B cell (primary cell): ENCODE results near the gene FBXO42. TPM values are rescaled to one million over a fixed set of nuclear protein-coding genes. Genes with fewer than 3 reads are reported as not detected.
"Not testable (repeated sequence)": the region's sequence is repeated elsewhere in the genome, so short reads cannot be mapped to it uniquely, and the experiment has no call there.

Experiments
- ATAC-seq: fragments of 200-7000 bp; cut with Tn5 transposase; one replicate; pipeline ENCODE4 v1.10.0; 2021; ENCODE audit warnings: low read depth, mild to moderate bottlenecking, moderate number of reproducible peaks, moderate library complexity
- CTCF ChIA-PET: fragments of 350-600 bp; sonication (Branson Sonifier 250); formaldehyde crosslinking; loops from one replicate; lab custom pipeline; 2021; ENCODE audit warnings: antibody characterized with exemption, inconsistent platforms; lab: Charles Lee
- POLR2A ChIA-PET: fragments of 350-600 bp; sonication (Branson Sonifier 250); formaldehyde crosslinking; loops from one replicate; lab custom pipeline; 2021; ENCODE audit warnings: antibody characterized with exemption; lab: Charles Lee
- DNase-seq: peaks from one replicate; pipeline ENCODE4 v3.0.0; 2013
- H2AFZ ChIP-seq: 2 replicates; pipeline ENCODE4 v1.6.1; 2012; ENCODE audit warnings: mild to moderate bottlenecking, low read depth, low read length; ENCODE audit not compliant: insufficient read depth, poor library complexity, severe bottlenecking
- H3K27ac ChIP-seq, 2 donors: 1 replicate in 1 of 2; 2 replicates in 1 of 2; pipeline ENCODE4 v1.5.1; 2012 to 2013; ENCODE audit warnings: low read length in 2 of 2, mild to moderate bottlenecking in 2 of 2, moderate library complexity in 1 of 2
- H3K27me3 ChIP-seq, 4 experiments: fragments of 200-600 bp in 1 of 4; sonication (generic) in 1 of 4; replicated peaks in 1 of 4; 1 replicate in 2 of 4; 2 replicates in 2 of 4; pipeline versions ENCODE4 v1.6.1 to v1.7.0; 2013 to 2016; ENCODE audit warnings: low read length in 3 of 4, mild to moderate bottlenecking in 2 of 4, mixed read lengths in 1 of 4, moderate library complexity in 1 of 4; ENCODE audit not compliant: insufficient read depth in 4 of 4, control insufficient read depth in 3 of 4; ENCODE audit errors: control extremely low read depth in 1 of 4
- H3K36me3 ChIP-seq, 2 experiments: replicated peaks in 1 of 2; 1 replicate in 1 of 2; 2 replicates in 1 of 2; pipeline versions ENCODE4 v1.6.1 to v1.7.1; 2013; ENCODE audit warnings: low read length in 1 of 2; ENCODE audit not compliant: insufficient read depth in 2 of 2, control insufficient read depth in 1 of 2; ENCODE audit errors: control extremely low read depth in 1 of 2, extremely low read depth in 1 of 2
- H3K4me1 ChIP-seq, 2 donors: fragments of 200-600 bp in 1 of 2; sonication (generic) in 1 of 2; 1 replicate in 1 of 2; 2 replicates in 1 of 2; pipeline versions ENCODE4 v1.5.1 to v1.6.1; 2013 to 2017; ENCODE audit warnings: low read length in 2 of 2; ENCODE audit not compliant: control insufficient read depth in 2 of 2, insufficient read depth in 2 of 2
- H3K4me2 ChIP-seq: replicated peaks from 2 replicates; pipeline ENCODE3; 2012; ENCODE audit warnings: mild to moderate bottlenecking, low read depth, low read length; ENCODE audit not compliant: poor library complexity, severe bottlenecking
- H3K4me3 ChIP-seq, 5 experiments: fragments of 200-600 bp in 1 of 5; sonication (generic) in 1 of 5; 1 replicate in 3 of 5; 2 replicates in 2 of 5; pipeline versions ENCODE4 v1.5.1 to v1.7.0; 2011 to 2016; ENCODE audit warnings: low read length in 4 of 5, mild to moderate bottlenecking in 4 of 5, low read depth in 2 of 5, control low read depth in 1 of 5, moderate library complexity in 1 of 5; ENCODE audit not compliant: insufficient read depth in 1 of 5; ENCODE audit errors: control extremely low read depth in 1 of 5, extremely low read depth in 1 of 5
- H3K79me2 ChIP-seq: fragments of 200-600 bp; sonication (generic); one replicate; pipeline ENCODE4 v1.6.0; 2016; ENCODE audit warnings: low read length; ENCODE audit not compliant: control insufficient read depth, insufficient read depth
- H3K9ac ChIP-seq: fragments of 200-600 bp; sonication (generic); 2 replicates; pipeline ENCODE4 v1.6.1; 2017; ENCODE audit warnings: mild to moderate bottlenecking, low read length, moderate library complexity
- H3K9me3 ChIP-seq, 3 donors: one replicate each; pipeline versions ENCODE4 v1.6.1 to v1.7.1; 2013; ENCODE audit warnings: low read length in 2 of 3; ENCODE audit not compliant: control insufficient read depth in 2 of 3, insufficient read depth in 1 of 3; ENCODE audit errors: control extremely low read depth in 1 of 3
- H4K20me1 ChIP-seq: 2 replicates; pipeline ENCODE4 v1.6.0; 2012; ENCODE audit warnings: mild to moderate bottlenecking, low read length; ENCODE audit not compliant: insufficient read depth, control insufficient read depth, poor library complexity, severe bottlenecking
- H3K27ac Mint-ChIP-seq: one replicate; pipeline ENCODE4 v1.8.0; 2021; ENCODE audit warnings: mixed read lengths
- H3K27me3 Mint-ChIP-seq: one replicate; pipeline ENCODE4 v1.8.0; 2021; ENCODE audit warnings: mixed read lengths
- H3K4me1 Mint-ChIP-seq: one replicate; pipeline ENCODE4 v1.8.0; 2021; ENCODE audit warnings: mixed read lengths
- H3K4me3 Mint-ChIP-seq: one replicate; pipeline ENCODE4 v1.8.0; 2021; ENCODE audit warnings: mixed read lengths
- H3K9me3 Mint-ChIP-seq: one replicate; pipeline ENCODE4 v1.8.0; 2022; ENCODE audit warnings: mixed read lengths; ENCODE audit not compliant: insufficient read depth
- CTCF ChIP-seq: fragments of 200-600 bp; IDR thresholded peaks from one replicate; pipeline ENCODE4 v1.8.0; 2022; ENCODE audit warnings: antibody characterized with exemption, mild to moderate bottlenecking
- EZH2 ChIP-seq: IDR thresholded peaks from 2 replicates; pipeline ENCODE4 v1.6.1; 2012; ENCODE audit warnings: borderline replicate concordance, low read depth, mild to moderate bottlenecking, moderate library complexity, low read length; ENCODE audit not compliant: insufficient read depth, poor library complexity, severe bottlenecking
- WGBS: methylation state at CpG from one replicate; pipeline ENCODE4 v1.1.5; 2013; ENCODE audit warnings: missing lambda C conversion rate; ENCODE audit not compliant: insufficient coverage; 5-methylcytosine and 5-hydroxymethylcytosine counted together
- intact Hi-C: fragments of 100-400 bp; cut with micrococcal nuclease; formaldehyde crosslinking; loops from one replicate; pipeline ENCODE4 v1.10.0; 2022
- polyA plus RNA-seq: library from polyadenylated mRNA; depleted of rRNA; stranded (reverse); fragments of >200 nt; gene quantifications from 2 replicates; pipeline ENCODE4 v1.2.3, GENCODE V29; 2012
- total RNA-seq, 2 donors: library from RNA; stranded (reverse); fragments of 120-200 nt in 1 of 2; gene quantifications; 1 replicate in 1 of 2; 2 replicates in 1 of 2; pipeline versions ENCODE4 v1.2.3 to v1.2.4, GENCODE V29; 2013 to 2022

The FBXO42 gene
- total and polyA plus RNA-seq, 2 donors (not counting 1 experiment from before 2014, with no cell fraction given) = 17.2 to 33.1 TPM

GRCh38 chr1:16247441-16247840 is 104.8 kb downstream of the FBXO42 start:
- intact Hi-C loops = no loop called here
- peaks cover 14 to 17% of the 10 kb centered on the region in 2 donors for H3K4me1 ChIP-seq
- no peak overlapping the region for H3K4me2 ChIP-seq
- no peaks in the 10 kb centered on the region for H3K27me3 ChIP-seq
- H3K79me2 ChIP-seq = no peaks in the 10 kb centered on the region
- DNase-seq (no peak), ATAC-seq (no peak)
- peaks cover 21% of the 10 kb centered on the region for H3K4me1 Mint-ChIP-seq
- H3K4me3 ChIP-seq = no peak overlapping the region
- H3K27ac Mint-ChIP-seq = no peak overlapping the region
- H3K9me3 ChIP-seq = no peaks in the 10 kb centered on the region
- POLR2A ChIA-PET = interaction anchor here (0.7 kb wide), 1 partner anchor 109 kb away, joined by 3 read pairs; no protein-coding TSS in a partner anchor
- no peak overlapping the region for H3K9ac ChIP-seq
- no peak overlapping the region for H2AFZ ChIP-seq
- H3K36me3 ChIP-seq = peaks cover 2 to 27% of the 10 kb centered on the region in 2 experiments
- no peaks in the 10 kb centered on the region for H3K27me3 Mint-ChIP-seq
- WGBS = 92% methylated on average over 1 of the region's 2 CpGs
- no peak for TF ChIP-seq CTCF
- no peak for TF ChIP-seq EZH2
- H4K20me1 ChIP-seq = no peaks in the 10 kb centered on the region
- no peak overlapping the region for H3K4me3 Mint-ChIP-seq
- H3K9me3 Mint-ChIP-seq = no peaks in the 10 kb centered on the region
- CTCF ChIA-PET = interaction anchor here (0.8 to 2.1 kb wide), 8 partner anchors 9 to 176 kb away, joined by 3 to 9 read pairs (median 4); partner anchors contain the start of gene CPLANE2
- H3K27ac ChIP-seq = no peak overlapping the region

GRCh38 chr1:16246961-16247360 is 105.3 kb downstream of the FBXO42 start:
- POLR2A ChIA-PET = interaction anchor here (0.7 kb wide), 1 partner anchor 109 kb away, joined by 3 read pairs; no protein-coding TSS in a partner anchor
- ATAC-seq (no peak), DNase-seq (no peak)
- Histone ChIP-seq H3K79me2 (no peaks in the 10 kb centered on the region), H3K27ac (no peak overlapping the region), H3K27me3 (no peaks in the 10 kb centered on the region), H3K9me3 (no peaks in the 10 kb centered on the region), H3K4me1 (peaks cover 14 to 17% of the 10 kb centered on the region in 2 donors), H3K9ac (no peak overlapping the region), H4K20me1 (no peaks in the 10 kb centered on the region), H3K4me2 (no peak overlapping the region), H3K4me3 (no peak overlapping the region), H2AFZ (no peak overlapping the region), H3K36me3 (peaks cover 2 to 22% of the 10 kb centered on the region in 2 experiments)
- 95% methylated on average over 3 of the region's 5 CpGs for WGBS
- H3K4me3 Mint-ChIP-seq = no peak overlapping the region
- CTCF ChIA-PET = interaction anchor here (1.2 to 2.1 kb wide), 5 partner anchors 10 to 176 kb away, joined by 3 to 9 read pairs (median 5); partner anchors contain the start of gene CPLANE2
- H3K9me3 Mint-ChIP-seq = no peaks in the 10 kb centered on the region
- peak overlapping the region; percentile 13 for H3K27ac Mint-ChIP-seq
- intact Hi-C loops = no loop called here
- no peaks in the 10 kb centered on the region for H3K27me3 Mint-ChIP-seq
- TF ChIP-seq CTCF (no peak), EZH2 (no peak)
- peaks cover 21% of the 10 kb centered on the region for H3K4me1 Mint-ChIP-seq

DNA sequence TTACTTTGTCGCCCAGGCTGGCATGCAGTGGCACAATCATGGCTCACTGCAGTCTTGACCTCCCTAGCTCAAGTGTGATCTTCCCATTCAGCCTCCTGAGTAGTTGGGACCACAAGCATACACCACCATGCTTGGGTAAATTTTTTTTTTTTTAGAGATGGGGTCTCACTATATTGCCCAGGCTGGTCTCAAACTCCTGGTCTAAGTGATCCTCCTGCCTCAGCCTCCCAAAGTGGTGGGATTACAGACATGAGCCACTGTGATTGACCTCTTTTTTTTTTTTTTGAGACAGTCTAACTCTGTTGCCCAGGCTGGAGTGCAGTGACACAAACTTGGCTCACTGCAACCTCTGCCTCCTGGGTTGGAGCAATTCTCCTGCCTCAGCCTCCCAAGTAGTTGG is 106.0 kb downstream of the FBXO42 start:
- H3K4me3 Mint-ChIP-seq, H3K27me3 Mint-ChIP-seq, intact Hi-C loops, ATAC-seq, H2AFZ ChIP-seq, H3K9me3 Mint-ChIP-seq, H3K9ac ChIP-seq, H3K4me3 ChIP-seq, H3K4me2 ChIP-seq, H3K27me3 ChIP-seq, H3K27ac Mint-ChIP-seq, H4K20me1 ChIP-seq, POLR2A ChIA-PET, H3K79me2 ChIP-seq, DNase-seq, H3K27ac ChIP-seq, H3K9me3 ChIP-seq: not testable (repeated sequence)
- H3K4me1 Mint-ChIP-seq = peaks cover 21% of the 10 kb centered on the region
- peaks cover 14 to 17% of the 10 kb centered on the region in 2 donors for H3K4me1 ChIP-seq
- H3K36me3 ChIP-seq = peaks cover 0 to 15% of the 10 kb centered on the region in 2 experiments
- 100% methylated on average over 1 of the region's 1 CpG for WGBS
- CTCF ChIA-PET = interaction anchor here (0.8 to 5.5 kb wide), 4 partner anchors 9 to 166 kb away, joined by 3 to 93 read pairs (median 4); no protein-coding TSS in a partner anchor
